Ammon's horn (tissue), 1 donor: ENCODE data around the gene FNTB.
"Not testable (repeated sequence)": the region's sequence is repeated elsewhere in the genome, so short reads cannot be mapped to it uniquely, and the experiment has no call there.

Source experiments
- DNase-seq: peaks from one replicate; pipeline ENCODE4 v3.0.0-alpha.2; 2016; ENCODE audit warnings: low spot score

Gene FNTB

DNA sequence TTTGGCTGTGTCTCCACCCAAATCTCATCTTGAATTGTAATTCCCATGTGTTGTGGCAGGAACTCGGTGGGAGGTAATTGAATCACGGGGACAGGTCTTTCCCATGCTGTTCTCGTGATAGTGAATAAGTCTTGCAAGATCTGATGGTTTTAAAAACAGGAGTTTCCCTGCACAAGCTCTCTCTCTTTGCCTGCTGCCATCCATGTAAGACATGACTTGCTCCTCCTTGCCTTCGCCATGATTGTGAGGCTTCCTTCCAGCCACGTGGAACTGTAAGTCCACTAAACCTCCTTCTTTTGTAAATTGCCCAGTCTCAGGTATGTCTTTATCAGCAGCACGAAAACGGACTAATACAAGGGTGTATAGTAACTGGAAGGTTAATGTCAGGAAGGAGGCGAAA is 101.1 kb downstream of the FNTB start:
- not testable (repeated sequence) for DNase-seq

DNA sequence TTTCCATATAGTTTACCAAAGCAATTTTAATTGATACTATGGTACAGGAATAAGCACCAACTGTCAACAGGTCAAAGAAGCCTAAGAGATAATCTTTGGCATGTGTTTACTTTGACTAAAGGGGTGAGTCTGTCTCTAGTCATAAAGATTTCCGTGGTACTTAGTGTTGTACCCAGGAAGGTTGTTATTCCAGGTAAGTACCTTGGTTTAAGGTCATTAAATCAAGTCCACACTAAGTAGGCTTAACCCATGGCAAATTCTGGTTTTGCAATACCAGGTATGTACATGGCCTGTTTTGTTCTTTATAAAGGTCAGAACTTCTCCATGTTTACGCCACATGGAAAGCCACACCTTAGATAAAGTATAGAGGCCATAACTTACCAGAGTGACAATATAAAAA is 105.7 kb downstream of the FNTB start:
- DNase-seq = no peak

DNA sequence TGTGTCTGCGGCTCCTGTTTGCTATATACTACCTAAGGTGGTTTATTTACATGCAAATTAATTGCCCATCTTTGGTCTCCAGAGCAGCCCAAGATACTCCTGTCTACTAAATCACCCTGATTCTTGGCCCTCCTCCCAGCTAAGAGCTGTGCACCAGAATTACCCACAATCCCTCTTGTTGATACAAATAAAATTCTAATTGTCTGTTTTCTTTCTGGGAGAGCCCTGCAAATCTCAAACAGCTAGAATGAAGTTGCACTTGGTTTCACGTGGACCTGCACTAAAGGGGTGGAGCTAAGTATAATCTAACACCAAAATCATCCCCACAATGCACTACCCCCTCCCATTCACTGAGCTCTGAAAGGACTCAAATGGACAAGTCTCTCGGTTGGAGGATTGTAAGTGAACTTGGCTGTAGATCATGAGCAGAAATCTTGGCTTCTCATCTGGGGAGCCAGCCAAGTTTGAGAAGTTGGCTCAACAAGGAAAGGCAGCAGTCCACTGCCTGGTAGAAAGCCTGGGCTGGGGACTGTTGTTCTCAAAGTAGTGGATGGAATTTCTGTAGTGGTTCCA is 109.0 kb downstream of the FNTB start:
- DNase-seq = peak; percentile 79

DNA sequence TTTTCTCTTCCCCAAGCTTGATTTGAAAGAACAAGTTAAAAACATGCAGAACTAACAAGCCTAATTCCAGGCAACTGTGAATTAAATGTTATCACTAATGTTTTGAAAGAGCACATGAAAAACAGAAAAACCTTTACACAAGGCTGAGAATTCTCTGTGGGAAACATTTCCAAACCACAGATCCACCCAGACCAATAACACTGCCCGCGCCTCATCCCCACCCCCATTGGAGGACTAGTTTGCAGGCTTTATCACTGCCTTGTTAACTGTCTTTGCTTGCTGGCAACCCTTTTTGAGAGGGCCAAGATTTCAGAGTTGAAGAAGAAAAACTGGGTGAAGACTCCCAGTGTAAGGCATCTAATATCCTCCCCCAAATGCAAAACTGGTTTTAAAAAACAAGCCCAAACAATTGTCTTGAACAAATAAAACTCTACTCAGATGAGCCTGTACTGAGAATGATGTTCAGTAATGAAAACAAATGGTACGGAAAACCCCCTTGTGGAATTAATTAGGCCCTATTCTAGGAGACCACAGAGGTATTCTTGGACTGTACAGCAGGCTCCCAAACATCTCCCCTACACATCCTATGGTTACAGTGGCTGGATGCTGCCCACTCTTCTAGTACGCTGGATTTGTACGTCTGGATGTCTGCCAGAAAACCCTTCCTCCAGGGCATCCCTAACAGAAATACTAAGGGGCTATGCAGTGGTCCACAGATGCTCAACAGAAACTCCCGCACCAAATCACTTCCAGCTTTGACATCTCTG is 109.8 kb downstream of the FNTB start:
- no peak for DNase-seq

DNA sequence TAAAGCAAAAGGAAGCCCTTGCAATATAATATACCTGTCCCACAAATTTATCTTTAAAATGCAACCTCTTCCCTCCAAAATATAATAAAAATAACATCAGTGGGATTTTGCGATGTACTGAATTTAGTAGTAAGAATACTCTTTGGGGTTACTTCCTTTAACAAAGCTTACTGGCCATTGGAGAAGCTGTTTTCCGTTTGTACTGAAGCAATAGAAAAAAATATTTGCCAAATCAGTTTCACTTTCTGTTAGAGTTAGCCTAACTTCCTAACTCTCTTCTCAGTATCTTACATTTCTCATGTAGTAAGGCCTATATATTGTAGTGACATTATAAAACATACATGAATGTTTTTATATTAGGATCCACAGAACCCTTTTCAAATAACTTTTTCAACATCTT is 111.9 kb downstream of the FNTB start:
- peak; percentile 25 for DNase-seq

DNA sequence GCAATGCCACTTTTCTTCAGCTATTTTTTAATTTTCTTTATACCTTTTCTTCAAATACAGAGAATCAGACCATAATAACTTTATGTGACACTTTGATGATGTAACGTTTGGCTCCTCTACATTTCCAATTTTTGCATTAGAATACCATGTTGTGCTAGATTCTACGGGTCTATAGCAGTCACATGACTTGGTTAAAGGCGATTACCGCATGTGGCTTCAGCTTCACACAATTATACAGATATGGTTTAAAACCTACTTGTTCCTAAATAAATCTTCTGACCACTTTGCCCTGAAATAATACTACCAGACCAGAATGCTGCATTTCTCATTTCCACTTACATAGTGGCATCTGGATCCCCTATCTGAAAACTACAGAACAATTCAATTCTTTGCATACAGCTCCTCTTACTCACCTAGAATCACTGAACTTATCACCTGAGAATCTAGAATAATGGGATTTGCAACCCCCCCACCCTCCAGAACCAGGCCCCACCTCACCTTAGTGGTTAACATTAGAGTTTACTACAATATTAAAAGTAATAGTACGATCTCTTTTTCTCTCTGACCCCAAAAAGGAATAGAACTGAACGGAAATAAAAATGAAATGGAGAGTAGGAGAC is 114.3 kb downstream of the FNTB start:
- DNase-seq = no peak

DNA sequence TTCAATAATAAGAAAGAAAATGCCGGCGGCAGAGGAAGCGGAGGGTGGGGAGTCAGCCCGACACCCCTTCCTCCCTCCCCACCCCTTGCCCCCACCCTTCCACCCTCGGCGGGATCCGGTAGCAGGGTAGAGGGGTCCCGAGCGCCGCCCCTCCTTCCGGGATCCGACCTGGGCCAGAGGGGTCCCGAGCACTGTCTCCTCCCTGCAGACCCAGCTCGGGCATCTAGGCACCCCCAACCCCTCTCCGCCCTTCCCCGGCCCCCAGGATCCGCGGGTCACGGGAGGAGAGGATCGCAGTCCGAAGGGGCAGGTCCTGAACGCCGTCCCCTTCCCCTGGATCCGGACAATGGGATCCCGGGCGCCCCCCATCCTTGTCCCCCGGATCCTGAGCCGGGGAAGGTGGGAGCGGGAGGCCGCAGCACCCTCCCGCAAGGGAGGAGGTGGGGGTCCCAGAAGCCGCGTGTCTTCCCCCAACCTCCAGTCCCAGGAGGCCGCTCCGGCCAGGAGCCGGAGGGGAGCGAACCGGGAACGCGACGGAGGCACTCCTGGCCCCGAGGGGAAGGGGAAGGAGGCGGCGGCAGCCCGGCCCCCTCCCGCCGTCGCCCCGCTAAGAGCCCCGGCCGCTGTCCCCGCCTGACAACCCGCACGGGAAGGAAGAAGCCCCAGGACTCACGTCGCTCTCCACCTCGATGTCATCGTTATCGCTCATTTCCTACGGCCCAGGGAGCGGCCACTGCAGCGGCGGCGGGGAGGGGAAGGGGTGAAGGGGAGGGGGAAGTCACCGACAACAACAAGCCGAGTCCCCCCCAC is 115.1 kb downstream of the FNTB start:
- no peak for DNase-seq

DNA sequence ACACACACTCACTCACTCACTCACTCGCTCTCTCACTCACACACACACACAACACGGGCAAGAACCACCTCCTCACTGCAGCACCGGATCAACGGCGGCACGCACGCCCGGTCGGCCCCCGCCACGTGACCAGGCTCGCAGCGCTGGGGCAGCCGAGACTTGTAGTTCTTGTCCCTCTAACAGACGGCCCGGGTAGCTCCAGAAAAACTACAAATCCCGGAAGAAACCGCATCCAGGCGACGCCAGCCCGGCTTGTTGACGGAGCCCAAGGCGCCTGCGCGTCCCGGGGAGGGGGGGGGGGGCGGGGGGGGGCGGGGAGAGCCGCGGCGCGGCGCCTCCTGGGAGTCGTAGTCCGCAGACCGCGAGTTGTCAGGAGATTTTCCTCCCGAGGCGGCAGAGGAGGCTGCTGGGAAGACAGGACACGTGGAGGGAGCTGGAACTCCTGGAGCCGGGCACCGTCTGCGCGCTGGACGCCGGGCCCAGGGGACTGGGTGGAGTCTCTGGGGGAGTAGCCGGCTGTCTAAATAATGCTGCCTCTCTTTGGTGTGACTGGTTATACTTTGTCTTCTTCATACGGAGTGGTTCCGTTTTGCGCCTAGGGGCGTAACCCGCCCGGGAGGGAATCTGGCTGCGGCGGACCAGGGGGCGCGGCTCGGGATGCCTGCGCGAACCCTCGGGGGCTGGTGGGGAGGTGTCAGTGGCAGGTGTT is 115.9 kb downstream of the FNTB start, which contains the start of gene MAX:
TSS of gene MAX (minus strand) at position 77 of the 709 bp plus-strand sequence. CDS start 178 bp downstream, outside the sequence.
- DNase-seq = peak; percentile 99

DNA sequence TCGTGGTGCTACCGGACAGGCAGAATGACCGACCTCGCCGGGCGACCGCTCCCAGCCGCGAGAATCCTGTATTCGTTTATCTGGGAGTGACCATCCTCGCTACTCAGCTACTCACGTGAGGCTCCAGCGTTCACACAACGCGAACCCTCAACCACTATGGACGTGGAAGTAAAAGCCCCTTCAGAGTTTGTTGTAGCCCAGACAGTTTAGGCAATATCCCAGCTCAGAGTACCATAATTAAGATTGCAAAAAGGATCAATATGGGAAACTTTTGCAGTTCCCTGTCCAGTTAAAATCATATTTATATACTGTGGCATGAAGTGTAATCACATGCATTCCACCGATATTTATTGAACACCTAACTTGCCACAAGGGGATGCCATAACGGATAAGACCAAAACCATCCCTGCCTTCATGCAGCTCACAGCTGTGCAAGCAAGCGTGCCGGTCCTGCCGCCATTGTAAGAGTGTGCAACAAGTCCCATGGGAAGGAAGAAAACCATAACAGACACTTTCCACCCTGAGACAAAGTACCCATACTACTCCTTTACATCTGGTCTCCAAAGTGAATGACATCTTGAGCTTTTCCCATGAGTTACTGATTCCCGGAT is 116.6 kb downstream of the FNTB start:
- DNase-seq = peak; percentile 14

DNA sequence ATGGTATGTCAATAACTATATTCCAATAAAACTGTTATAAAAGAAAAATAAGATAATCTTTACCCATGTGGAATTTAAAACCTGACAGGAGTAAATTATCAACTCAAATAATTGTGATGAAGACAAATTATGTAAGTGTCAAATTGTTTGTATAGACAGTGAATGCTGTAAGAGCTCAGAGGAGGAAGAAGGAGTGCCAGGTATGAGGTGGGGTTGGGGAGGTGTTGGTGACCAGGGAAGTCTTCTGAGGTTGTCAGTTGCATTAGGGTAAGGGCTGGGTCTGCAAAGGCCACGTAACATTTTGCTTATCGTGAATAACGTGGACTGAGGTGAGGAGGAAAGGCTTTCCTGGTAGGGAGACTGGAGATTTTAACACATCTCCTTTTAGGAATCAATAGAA is 118.1 kb downstream of the FNTB start:
- no peak for DNase-seq

DNA sequence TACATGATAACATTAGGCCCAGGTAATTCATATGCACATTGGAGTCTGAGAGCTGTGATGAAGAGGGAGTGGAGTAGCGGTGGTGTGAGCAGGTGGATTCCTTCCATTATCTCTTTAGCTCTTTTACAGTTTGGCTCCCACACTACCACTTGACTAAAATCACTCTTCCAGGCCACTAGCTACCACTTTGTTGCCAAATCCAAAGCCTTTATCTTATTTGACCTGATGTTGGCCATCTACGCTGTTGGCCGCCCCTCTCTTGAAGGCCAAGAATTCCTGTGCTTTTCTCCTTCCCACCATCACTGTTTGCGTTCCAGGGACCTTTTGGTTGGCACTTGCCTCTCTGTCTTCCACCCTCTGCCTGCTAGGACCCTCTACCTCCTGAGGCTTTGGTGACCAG is 119.6 kb downstream of the FNTB start:
- no peak for DNase-seq

DNA sequence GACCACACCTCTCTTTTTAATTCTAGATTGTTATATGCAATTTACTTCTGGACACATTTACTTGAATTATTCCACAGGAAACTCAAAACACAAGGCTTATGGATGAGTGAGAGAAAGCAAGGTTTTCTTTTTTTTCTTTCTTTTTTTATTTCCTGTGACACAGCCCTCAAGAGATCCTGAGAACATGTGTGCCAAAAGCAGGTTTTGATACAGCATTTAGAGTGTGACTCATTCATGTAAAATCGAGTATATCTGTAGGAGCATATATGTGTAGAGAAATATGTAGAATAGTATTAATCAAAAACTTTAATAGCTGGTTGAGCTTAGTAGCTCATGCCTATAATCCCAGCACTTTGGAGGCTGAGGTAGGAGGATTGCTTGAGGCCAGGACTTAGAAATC is 120.0 kb downstream of the FNTB start:
- no peak for DNase-seq

DNA sequence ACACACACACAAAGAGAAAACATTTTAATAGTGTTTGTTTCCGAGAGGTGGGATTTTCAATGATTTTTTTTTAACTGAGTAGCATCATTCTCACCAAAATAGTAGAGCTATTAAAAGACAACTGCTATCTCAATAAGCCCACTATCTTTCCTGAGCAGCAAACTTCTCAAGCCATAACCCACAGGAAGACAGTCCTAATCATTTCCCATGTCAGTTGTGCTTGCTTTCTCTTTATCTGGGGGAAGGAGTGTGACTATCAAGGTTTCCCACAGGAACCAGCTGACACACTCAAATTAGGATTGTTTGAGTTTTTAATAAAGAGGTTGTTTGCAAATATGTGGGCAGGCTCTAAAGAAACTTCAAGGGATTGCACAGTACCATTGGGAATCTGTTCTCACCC is 120.5 kb downstream of the FNTB start:
- no peak for DNase-seq

DNA sequence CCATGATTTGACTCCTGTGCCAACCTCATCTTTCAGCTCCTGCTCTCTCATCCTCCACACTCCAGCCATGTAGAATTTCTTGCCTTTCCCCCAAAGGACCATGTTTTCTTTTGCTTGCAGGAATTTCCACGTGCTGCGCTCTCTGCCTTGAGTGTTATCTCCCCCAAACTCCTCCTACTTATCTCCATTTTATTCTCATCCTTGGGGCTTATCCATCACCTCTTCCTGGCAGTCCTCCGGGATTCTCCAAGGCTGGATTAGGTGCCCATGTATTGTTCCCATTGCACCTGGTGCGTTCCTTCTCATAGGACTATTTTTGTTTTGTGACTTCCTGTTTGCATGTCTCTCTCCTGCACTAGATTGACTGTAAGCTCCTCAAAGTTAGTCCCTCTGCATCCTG is 122.7 kb downstream of the FNTB start:
- DNase-seq = no peak

DNA sequence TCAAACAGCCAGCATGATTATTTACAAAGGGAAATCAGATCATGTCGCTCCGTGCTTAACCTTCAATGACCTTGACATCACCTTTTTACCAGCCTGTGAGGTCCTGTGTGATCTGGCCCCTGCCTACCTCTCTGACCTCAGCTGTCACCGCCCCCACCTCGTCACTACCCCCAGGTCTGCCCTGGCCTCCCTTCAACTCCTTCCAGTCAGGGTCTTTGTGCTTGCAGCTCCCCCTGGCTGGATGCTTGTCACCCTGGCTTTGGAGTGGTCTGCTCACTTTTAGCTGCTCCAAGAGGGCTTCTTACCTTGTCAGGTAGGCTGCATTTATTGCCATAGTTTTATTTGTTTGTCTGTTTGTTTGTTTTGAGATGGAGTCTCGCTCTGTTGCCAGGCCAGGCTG is 123.8 kb downstream of the FNTB start:
- DNase-seq = no peak
